Measurements from ENCODE around the gene PROS1.
"Not testable (repeated sequence)": the region's sequence is repeated elsewhere in the genome, so short reads cannot be mapped to it uniquely, and the experiment has no call there.

The PROS1 gene

DNA sequence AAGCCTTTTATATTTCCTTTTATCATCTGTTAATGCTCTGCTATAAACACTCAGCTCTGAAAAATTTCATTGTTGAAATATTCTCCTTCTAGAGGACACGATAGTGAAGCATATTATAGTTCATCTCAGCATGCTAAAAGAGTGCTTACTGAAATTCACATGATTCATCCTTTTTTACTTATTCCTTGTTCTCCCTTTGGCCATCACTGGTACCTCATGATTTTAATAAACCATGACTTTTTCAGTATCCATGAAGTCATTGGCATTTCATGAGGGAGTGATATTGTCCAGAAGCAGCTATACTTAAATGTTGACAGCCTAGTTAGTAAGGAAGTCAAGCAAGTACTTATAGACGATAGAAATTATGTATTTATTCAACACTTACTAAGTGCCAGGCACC is 112.7 kb downstream of the PROS1 start:
- DNase-seq: no peak

DNA sequence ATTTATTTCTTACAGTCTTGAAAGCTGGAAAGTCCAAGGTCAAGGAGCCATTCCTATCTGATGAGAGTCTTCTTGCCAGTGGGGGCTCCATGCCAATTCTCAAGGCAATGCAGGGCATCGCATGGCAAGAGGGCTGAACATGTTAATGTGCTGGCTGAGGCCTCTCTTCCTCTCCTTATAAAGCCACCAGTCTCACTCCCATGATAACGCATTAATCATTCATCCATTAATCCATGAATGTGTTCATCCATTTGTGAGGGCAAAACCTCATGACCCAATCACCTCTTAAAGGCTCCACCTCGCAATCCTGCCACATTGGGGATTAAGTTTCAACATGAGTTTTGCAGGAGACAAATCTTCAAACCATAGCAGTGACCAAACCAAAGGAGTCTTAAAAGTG is 118.3 kb downstream of the PROS1 start:
- no peak for DNase-seq

DNA sequence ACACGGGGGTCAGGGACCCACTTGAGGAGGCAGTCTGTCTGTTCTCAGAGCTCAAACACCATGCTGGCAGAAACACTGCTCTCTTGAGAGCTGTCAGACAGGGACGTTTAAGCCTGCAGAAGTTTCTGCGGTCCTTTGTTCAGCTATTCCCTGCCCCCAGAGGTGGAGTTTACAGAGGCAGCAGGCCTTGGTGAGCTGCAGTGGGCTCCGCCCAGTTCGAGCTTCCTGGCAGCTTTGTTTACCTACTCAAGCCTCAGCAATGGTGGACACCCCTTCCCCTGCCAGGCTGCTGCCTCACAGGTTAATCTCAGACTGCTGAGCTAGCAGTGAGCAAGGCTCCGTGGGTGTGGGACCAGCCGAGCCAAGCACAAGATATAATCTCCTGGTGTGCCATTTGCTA is 121.5 kb downstream of the PROS1 start:
- not testable (repeated sequence) for DNase-seq

DNA sequence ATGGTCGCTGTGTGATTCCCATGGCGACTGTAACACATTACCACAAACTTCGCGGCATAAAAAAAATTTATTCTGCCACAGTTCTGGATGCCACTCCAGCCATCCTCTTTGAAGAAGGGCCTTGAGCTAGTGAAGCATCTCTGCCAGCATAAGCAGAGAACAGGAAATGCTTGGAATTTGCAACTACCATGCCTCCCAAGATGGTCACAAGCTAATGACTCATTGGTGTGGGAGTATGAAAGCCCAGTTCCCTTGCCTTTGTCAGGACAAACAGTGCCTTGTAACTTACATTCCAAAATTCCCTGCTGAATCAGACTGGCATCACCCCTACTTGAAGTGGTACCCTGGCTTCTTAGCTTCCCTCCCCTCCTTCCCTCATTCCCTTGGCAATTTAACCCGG is 129.7 kb downstream of the PROS1 start:
- DNase-seq: no peak

DNA sequence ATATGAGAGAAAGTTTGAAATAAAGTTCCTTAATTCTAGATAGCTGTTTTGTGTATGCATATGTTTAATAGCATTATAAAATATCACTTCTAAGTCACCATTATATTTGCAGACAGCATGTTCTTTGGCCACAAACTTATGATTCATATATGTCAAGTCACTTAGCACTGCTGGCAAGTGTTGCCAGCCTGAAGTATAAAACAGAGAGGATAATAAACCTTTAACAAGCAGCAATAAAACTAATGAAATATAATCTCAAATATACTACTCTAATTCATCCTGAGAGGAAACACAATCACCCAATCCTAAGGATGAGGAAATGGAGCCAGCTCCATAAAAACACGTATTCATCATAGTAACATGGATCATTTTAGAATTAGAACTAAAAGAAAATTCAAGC is 134.5 kb downstream of the PROS1 start:
- DNase-seq: not testable (repeated sequence)

Data from activated CD4-positive, CD25-positive, alpha-beta regulatory T cell treated with anti-CD3 and anti-CD28 coated beads, Interleukin-2, amount 50 U/mL, for 72 hours (primary cell).